Activated CD4-positive, alpha-beta T cell treated with anti-CD3 and anti-CD28 coated beads, Interleukin-2, amount 50 U/mL, for 16 hours (primary cell): Measurements from ENCODE around the gene ACCSL.

ENCODE experiments used
- DNase-seq: peaks from one replicate; pipeline ENCODE4 v3.0.0-alpha.2; 2020

The ACCSL gene

DNA sequence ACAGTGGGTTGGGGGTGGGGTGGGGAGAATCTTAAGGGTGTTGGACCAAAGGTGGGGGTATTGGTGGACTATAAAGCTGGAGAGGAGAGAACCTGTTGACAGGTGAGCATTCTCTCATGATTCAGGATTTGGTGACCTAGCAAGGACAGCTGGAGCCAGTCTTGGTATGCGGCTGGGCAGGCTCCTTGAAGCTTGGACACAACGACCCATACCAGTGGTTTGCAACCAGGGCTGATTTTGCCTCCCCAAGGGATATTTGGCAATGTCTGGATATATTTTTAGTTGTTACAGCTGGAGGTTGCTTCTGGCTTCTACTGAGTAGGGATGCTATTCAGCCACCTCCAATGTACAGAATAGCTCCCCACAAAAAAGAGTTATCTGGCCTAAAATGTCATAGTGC is 53.3 kb downstream of the ACCSL start:
- DNase-seq: no peak

DNA sequence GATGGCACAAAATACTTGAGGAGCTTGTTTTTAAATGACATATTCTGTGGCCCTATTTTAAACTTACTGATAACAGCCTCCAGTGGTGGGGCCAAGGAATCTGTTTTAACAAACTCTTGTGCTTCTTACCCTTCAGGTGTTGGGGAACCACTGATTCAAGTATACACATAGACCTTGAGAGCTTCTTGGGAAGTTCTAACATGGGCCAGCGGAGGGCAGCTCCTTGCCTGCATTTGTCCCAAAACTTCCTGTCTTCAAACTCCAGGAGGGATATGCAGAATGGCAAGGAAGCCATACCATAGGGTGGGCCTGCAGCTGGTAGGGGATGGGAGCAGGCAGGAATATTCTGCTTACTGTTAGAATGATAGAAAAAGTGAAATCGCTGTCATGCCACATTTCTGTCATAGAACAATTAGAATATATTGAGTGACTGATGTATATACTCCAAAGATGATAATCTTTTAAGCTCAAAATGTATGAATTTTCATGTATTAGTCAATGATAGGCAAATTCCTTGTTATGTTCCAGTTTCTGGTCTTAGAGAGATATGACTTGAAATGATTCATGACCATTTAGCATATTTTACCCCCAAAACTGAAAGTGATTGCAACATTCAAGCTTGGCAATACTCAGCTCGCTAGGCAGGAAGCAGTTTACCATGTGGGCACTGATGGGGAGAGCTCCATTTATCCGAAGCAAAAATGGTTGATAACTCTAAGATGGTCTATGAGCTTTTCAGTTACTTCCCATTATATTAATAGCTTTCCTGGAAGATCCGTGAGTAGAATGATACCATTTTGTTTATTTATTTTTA is 56.9 kb downstream of the ACCSL start:
- DNase-seq: peak; percentile 23

DNA sequence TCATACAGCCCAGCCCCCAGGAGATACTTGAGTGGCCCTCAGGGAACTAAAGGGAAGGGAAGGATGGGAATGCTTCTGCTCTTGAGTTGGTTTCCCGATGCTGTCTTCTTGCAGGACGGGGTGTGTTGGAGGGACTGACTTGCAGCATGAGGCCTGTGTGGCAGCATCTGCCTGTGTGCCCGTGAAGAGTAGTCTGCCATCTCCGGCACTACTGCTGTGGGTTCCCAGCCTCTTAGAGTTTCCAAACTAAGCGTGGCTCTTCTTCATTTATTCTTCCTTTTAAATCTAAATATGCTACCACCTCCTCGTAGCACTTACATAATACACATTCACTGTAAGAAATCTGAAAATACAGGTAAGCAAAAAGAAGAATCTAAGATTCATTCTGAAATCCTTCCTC is 60.5 kb downstream of the ACCSL start:
- no peak for DNase-seq
